Keratinocyte (primary cell): ENCODE measurements around the gene PLAAT5. TPM values are rescaled to one million over a fixed set of nuclear protein-coding genes. Genes with fewer than 3 reads are reported as not detected.

Experiments used
- DNase-seq: peaks from one replicate; pipeline ENCODE4 v3.0.0-alpha.2; 2011; ENCODE audit warnings: low read depth, missing footprints, low spot score
- FAIRE-seq: peaks from 2 replicates; lab custom pipeline; 2011; peaks lifted over from hg19 to GRCh38; lab: Jason Lieb, UNC
- H2AFZ ChIP-seq: 2 replicates; pipeline ENCODE4 v1.6.0; 2012; ENCODE audit warnings: low read length, control low read depth, inconsistent platforms; ENCODE audit not compliant: control insufficient read depth
- H3K27ac ChIP-seq: 2 replicates; pipeline ENCODE4 v1.5.1; 2011; ENCODE audit warnings: low read length; ENCODE audit not compliant: control insufficient read depth, insufficient read depth
- H3K27me3 ChIP-seq: 3 replicates; pipeline ENCODE4 v1.6.0; 2011; ENCODE audit warnings: low read length; ENCODE audit not compliant: control insufficient read depth, insufficient read depth; ENCODE audit errors: extremely low read depth
- H3K36me3 ChIP-seq, 2 experiments: 2 replicates in 1 of 2; 3 replicates in 1 of 2; pipeline ENCODE4 v1.5.1; 2011; ENCODE audit warnings: low read length in 2 of 2, mild to moderate bottlenecking in 1 of 2; ENCODE audit not compliant: control insufficient read depth in 2 of 2, insufficient read depth in 2 of 2; ENCODE audit errors: extremely low read depth in 1 of 2
- H3K4me1 ChIP-seq: 3 replicates; pipeline ENCODE4 v1.5.1; 2011; ENCODE audit warnings: low read length; ENCODE audit not compliant: control insufficient read depth, insufficient read depth; ENCODE audit errors: extremely low read depth
- H3K4me2 ChIP-seq: 3 replicates; pipeline ENCODE4 v1.6.0; 2011; ENCODE audit warnings: low read depth, low read length; ENCODE audit not compliant: control insufficient read depth, insufficient read depth; ENCODE audit errors: extremely low read depth
- H3K4me3 ChIP-seq, 3 experiments: fragments of 200-600 bp in 1 of 3; sonication (generic) in 1 of 3; 2 replicates in 2 of 3; 3 replicates in 1 of 3; pipeline ENCODE4 v1.5.1; 2011 to 2016; ENCODE audit warnings: low read length in 3 of 3, mild to moderate bottlenecking in 3 of 3, control low read depth in 2 of 3, inconsistent platforms in 1 of 3, low read depth in 1 of 3, mixed read lengths in 1 of 3, mixed run types in 1 of 3, moderate library complexity in 1 of 3; ENCODE audit not compliant: control insufficient read depth in 2 of 3, insufficient read depth in 2 of 3; ENCODE audit errors: extremely low read depth in 1 of 3
- H3K79me2 ChIP-seq: 2 replicates; pipeline ENCODE4 v1.6.0; 2012; ENCODE audit warnings: low read length; ENCODE audit not compliant: control insufficient read depth, insufficient read depth
- H3K9ac ChIP-seq: 3 replicates; pipeline ENCODE4 v1.6.0; 2011; ENCODE audit warnings: low read length; ENCODE audit not compliant: control insufficient read depth, insufficient read depth; ENCODE audit errors: extremely low read depth
- H3K9me1 ChIP-seq: 3 replicates; pipeline ENCODE4 v1.6.0; 2011; ENCODE audit warnings: low read length; ENCODE audit not compliant: control insufficient read depth, insufficient read depth; ENCODE audit errors: extremely low read depth
- H3K9me3 ChIP-seq: 2 replicates; pipeline ENCODE4 v1.5.1; 2012; ENCODE audit warnings: low read depth, low read length; ENCODE audit not compliant: control insufficient read depth
- H4K20me1 ChIP-seq: 3 replicates; pipeline ENCODE4 v1.6.0; 2011; ENCODE audit warnings: low read length; ENCODE audit not compliant: control insufficient read depth, insufficient read depth; ENCODE audit errors: extremely low read depth
- CTCF ChIP-seq, 3 experiments: IDR thresholded peaks in 1 of 3; conservative IDR thresholded peaks in 1 of 3; optimal IDR thresholded peaks in 1 of 3; 2 replicates in 2 of 3; 3 replicates in 1 of 3; pipeline versions ENCODE3 to v1.5.1; 2011; ENCODE audit warnings: low read length in 3 of 3, mild to moderate bottlenecking in 3 of 3, moderate library complexity in 2 of 3, control low read depth in 1 of 3, inconsistent platforms in 1 of 3; ENCODE audit not compliant: insufficient read depth in 2 of 3; ENCODE audit errors: extremely low read depth in 1 of 3
- EZH2 ChIP-seq: IDR thresholded peaks from one replicate; pipeline ENCODE4 v1.6.1; 2012; ENCODE audit warnings: inconsistent platforms, mild to moderate bottlenecking, low read length, moderate library complexity
- dilution Hi-C: fragments of 300-500 bp; cut with MboI; formaldehyde crosslinking; loops from one replicate; pipeline ENCODE4 v1.7.0; 2020; ENCODE audit warnings: low sequenced_read_pairs; ENCODE audit not compliant: extremely low pct_ligation_motif_present
- polyA plus RNA-seq, 5 experiments: library from polyadenylated mRNA; depleted of rRNA in 3 of 5; stranded (reverse) in 3 of 5; stranded (forward) in 1 of 5; unstranded in 1 of 5; fragments of >200 nt; gene quantifications; 1 replicate in 1 of 5; 2 replicates in 3 of 5; 3 replicates in 1 of 5; pipeline versions ENCODE4 v1.2.1 to v1.2.3, GENCODE V29; 2011 to 2012; ENCODE audit warnings: missing spikeins in 2 of 5, low read depth in 1 of 5, low replicate concordance in 1 of 5

The PLAAT5 gene
- polyA plus RNA-seq, 1 donor (not counting 4 experiments of a cell fraction or from before 2014, with no cell fraction given), result not detected

- Histone ChIP-seq H2AFZ (no peak overlapping the region), H3K27me3 (no peaks in the 10 kb centered on the region), H3K9ac (no peak overlapping the region), H3K9me1 (no peaks in the 10 kb centered on the region), H3K4me1 (no peaks in the 10 kb centered on the region), H3K9me3 (no peaks in the 10 kb centered on the region), H3K79me2 (no peaks in the 10 kb centered on the region), H3K4me3 (no peak overlapping the region), H3K27ac (no peak overlapping the region), H4K20me1 (no peaks in the 10 kb centered on the region), H3K36me3 (no peaks in the 10 kb centered on the region), H3K4me2 (no peak overlapping the region)
- DNase-seq (no peak), FAIRE-seq (no peak)
- no peak for TF ChIP-seq EZH2
- no peak for TF ChIP-seq CTCF (optimal IDR thresholded peaks at IDR 0.05 in 1 of 3, IDR thresholded peaks at IDR 0.05 in 1 of 3, conservative IDR thresholded peaks at IDR 0.05 in 1 of 3; ENCODE audit: extremely low read depth in 1 of 3, insufficient read depth in 2 of 3, low read length in 3 of 3)
- dilution Hi-C loops, result no loop called here
Observed at GRCh38 chr11:63507511-63507910, 16.5 kb upstream of the PLAAT5 start.

- no peak overlapping the region for H3K27ac ChIP-seq
- no peaks in the 10 kb centered on the region for H3K9me1 ChIP-seq
- no peaks in the 10 kb centered on the region for H3K27me3 ChIP-seq
- no peaks in the 10 kb centered on the region for H3K4me1 ChIP-seq
- TF ChIP-seq EZH2 (no peak), CTCF (optimal IDR thresholded peaks at IDR 0.05 in 1 of 3, IDR thresholded peaks at IDR 0.05 in 1 of 3, conservative IDR thresholded peaks at IDR 0.05 in 1 of 3; ENCODE audit: extremely low read depth in 1 of 3, insufficient read depth in 2 of 3, low read length in 3 of 3) (no peak)
- H3K4me2 ChIP-seq, result no peak overlapping the region
- no peak overlapping the region for H3K4me3 ChIP-seq
- FAIRE-seq (no peak), DNase-seq (no peak)
- no peaks in the 10 kb centered on the region for H4K20me1 ChIP-seq
- H2AFZ ChIP-seq, result no peak overlapping the region
- no peak overlapping the region for H3K9ac ChIP-seq
- no peaks in the 10 kb centered on the region for H3K79me2 ChIP-seq
- no peaks in the 10 kb centered on the region for H3K9me3 ChIP-seq
- dilution Hi-C loops, result no loop called here
- no peaks in the 10 kb centered on the region for H3K36me3 ChIP-seq
Observed at GRCh38 chr11:63506876-63507275, 15.9 kb upstream of the PLAAT5 start.
